HEK293 (cell line): Measurements from ENCODE around the gene BICRA.

ENCODE experiments used
- CTCF ChIA-PET: fragments of 350-600 bp; formaldehyde crosslinking; extraction: SDS; loops from one replicate; lab custom pipeline; 2021; ENCODE audit warnings: antibody characterized with exemption; lab: Yijun Ruan, JAX
- POLR2A ChIA-PET: fragments of 300-600 bp; formaldehyde crosslinking; extraction: SDS; loops from one replicate; lab custom pipeline; 2020; ENCODE audit warnings: antibody characterized with exemption, inconsistent platforms; lab: Yijun Ruan, JAX
- H3K27ac ChIP-seq: fragments of 200-500 bp; sonication (Bioruptor generic); 2 replicates; pipeline ENCODE4 v1.5.1; 2014; ENCODE audit warnings: low read depth, low read length, control low read depth, inconsistent platforms; ENCODE audit errors: extremely low read depth
- H3K36me3 ChIP-seq, 2 experiments: fragments of 200-500 bp in 1 of 2; sonication (Bioruptor generic) in 1 of 2; 1 replicate in 1 of 2; 2 replicates in 1 of 2; pipeline ENCODE4 v1.5.1; 2014 to 2017; ENCODE audit warnings: inconsistent platforms in 2 of 2, low read length in 2 of 2; ENCODE audit not compliant: control insufficient read depth in 2 of 2, insufficient read depth in 1 of 2
- H3K4me1 ChIP-seq: fragments of 200-500 bp; sonication (Bioruptor generic); 2 replicates; pipeline ENCODE4 v1.5.1; 2014; ENCODE audit warnings: mild to moderate bottlenecking, low read length, inconsistent platforms; ENCODE audit not compliant: control insufficient read depth, insufficient read depth
- H3K4me3 ChIP-seq: 2 replicates; pipeline ENCODE4 v1.5.1; 2011; ENCODE audit warnings: low read depth, mild to moderate bottlenecking, control low read depth, low read length, moderate library complexity
- H3K9me3 ChIP-seq: fragments of 200-500 bp; sonication (Bioruptor generic); 2 replicates; pipeline ENCODE4 v1.5.1; 2014; ENCODE audit warnings: low read depth, low read length, inconsistent platforms; ENCODE audit not compliant: control insufficient read depth, insufficient read depth
- GLIS1 ChIP-seq: fragments of 450-650 bp; formaldehyde crosslinking; IDR thresholded peaks from 2 replicates; pipeline ENCODE4 v1.5.1; 2016; ENCODE audit warnings: missing biosample characterization, missing genetic modification characterization
- HOXA7 ChIP-seq: sonication (generic); formaldehyde crosslinking; IDR thresholded peaks from 2 replicates; pipeline ENCODE4 v1.8.1; 2022; ENCODE audit warnings: missing genetic modification reagents, borderline replicate concordance
- PRDM1 ChIP-seq: fragments of 450-650 bp; formaldehyde crosslinking; IDR thresholded peaks from 2 replicates; pipeline ENCODE4; 2016; ENCODE audit warnings: missing biosample characterization, missing genetic modification characterization
- RBAK ChIP-seq: fragments of 450-650 bp; formaldehyde crosslinking; IDR thresholded peaks from 2 replicates; pipeline ENCODE4 v1.5.1; 2016; ENCODE audit warnings: missing biosample characterization, missing genetic modification characterization
- TCF7L2 ChIP-seq: IDR thresholded peaks from 2 replicates; pipeline ENCODE4 v1.6.1; 2011; ENCODE audit warnings: low read depth, mild to moderate bottlenecking, inconsistent platforms, low read length, moderate library complexity, borderline replicate concordance
- TRIM28 ChIP-seq: IDR thresholded peaks from 2 replicates; pipeline ENCODE4 v1.6.1; 2011; ENCODE audit warnings: low read length, control low read depth, borderline replicate concordance
- ZFP3 ChIP-seq: fragments of 450-650 bp; formaldehyde crosslinking; IDR thresholded peaks from 2 replicates; pipeline ENCODE4 v1.5.1; 2016; ENCODE audit warnings: low read depth, missing biosample characterization, missing genetic modification characterization
- ZNF146 ChIP-seq: fragments of 450-650 bp; formaldehyde crosslinking; IDR thresholded peaks from 2 replicates; pipeline ENCODE4 v1.5.1; 2016; ENCODE audit warnings: missing biosample characterization, missing genetic modification characterization
- ZNF391 ChIP-seq: fragments of 450-650 bp; formaldehyde crosslinking; IDR thresholded peaks from 2 replicates; pipeline ENCODE4 v1.5.1; 2016; ENCODE audit warnings: low read depth, missing biosample characterization, missing genetic modification characterization, borderline replicate concordance
- ZNF624 ChIP-seq: fragments of 450-650 bp; formaldehyde crosslinking; IDR thresholded peaks from 2 replicates; pipeline ENCODE4 v1.5.1; 2017; ENCODE audit warnings: missing biosample characterization, missing genetic modification characterization
- ZNF677 ChIP-seq: fragments of 450-650 bp; IDR thresholded peaks from 2 replicates; pipeline ENCODE4 v1.5.0; 2018; ENCODE audit warnings: missing biosample characterization, mild to moderate bottlenecking, missing genetic modification characterization, moderate library complexity
- ZNF768 ChIP-seq: fragments of 450-650 bp; formaldehyde crosslinking; IDR thresholded peaks from 2 replicates; pipeline ENCODE4 v1.5.1; 2018; ENCODE audit warnings: missing biosample characterization, mild to moderate bottlenecking, missing genetic modification characterization
- ZNF830 ChIP-seq: fragments of 450-650 bp; IDR thresholded peaks from 2 replicates; pipeline ENCODE4 v1.5.0; 2018; ENCODE audit warnings: missing biosample characterization, missing genetic modification characterization, low read depth, mild to moderate bottlenecking, moderate library complexity
- ZSCAN30 ChIP-seq: fragments of 450-650 bp; IDR thresholded peaks from 2 replicates; pipeline ENCODE4 v1.5.1; 2018; ENCODE audit warnings: missing biosample characterization, mild to moderate bottlenecking, missing genetic modification characterization, moderate library complexity
- TF ChIP-seq, protein P1 (sequence below): fragments of 450-650 bp; formaldehyde crosslinking; IDR thresholded peaks from 2 replicates; pipeline ENCODE4 v1.5.1; 2016; ENCODE audit warnings: missing biosample characterization, missing genetic modification characterization
- TF ChIP-seq, protein P2 (sequence below): fragments of 450-650 bp; formaldehyde crosslinking; IDR thresholded peaks from 2 replicates; pipeline ENCODE4 v1.5.1; 2016; ENCODE audit warnings: missing biosample characterization, missing genetic modification characterization
- TF ChIP-seq, protein P3 (sequence below): fragments of 450-650 bp; formaldehyde crosslinking; IDR thresholded peaks from 2 replicates; pipeline ENCODE4 v1.5.1; 2016; ENCODE audit warnings: missing biosample characterization, missing genetic modification characterization
- TF ChIP-seq, protein P4 (sequence below): fragments of 450-650 bp; formaldehyde crosslinking; IDR thresholded peaks from 2 replicates; pipeline ENCODE4 v1.5.1; 2016; ENCODE audit warnings: missing biosample characterization, missing genetic modification characterization

The BICRA gene

DNA sequence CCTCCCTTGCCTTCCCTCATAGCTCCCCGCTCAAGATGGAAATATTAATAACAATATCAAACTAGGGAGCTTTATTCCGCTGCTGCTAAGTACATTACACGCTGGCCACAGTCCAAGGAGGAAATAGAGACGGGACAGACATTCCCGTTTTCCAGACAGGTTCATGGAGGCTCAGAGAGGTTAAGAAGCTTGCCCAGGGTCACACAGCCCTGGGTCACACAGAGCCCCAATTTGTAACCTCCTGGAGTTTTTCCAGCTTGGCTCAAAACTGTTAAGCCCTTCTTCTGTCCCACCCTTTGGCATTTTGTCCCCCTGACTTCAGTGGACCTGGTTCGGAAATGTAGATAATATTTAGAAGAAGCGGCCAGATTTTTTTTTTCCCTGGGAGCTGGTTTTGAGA, 2.0 kb downstream of the BICRA start:
- POLR2A ChIA-PET: interaction anchor here (0.5 to 2.8 kb wide), 9 partner anchors 9 to 127 kb away, joined by 3 to 27 read pairs (median 3); partner anchors contain the start of genes KPTN and NAPA
- CTCF ChIA-PET: interaction anchor here (0.6 to 2.1 kb wide), 8 partner anchors 10 to 183 kb away, joined by 3 to 9 read pairs (median 4); partner anchors contain the start of gene NAPA

DNA sequence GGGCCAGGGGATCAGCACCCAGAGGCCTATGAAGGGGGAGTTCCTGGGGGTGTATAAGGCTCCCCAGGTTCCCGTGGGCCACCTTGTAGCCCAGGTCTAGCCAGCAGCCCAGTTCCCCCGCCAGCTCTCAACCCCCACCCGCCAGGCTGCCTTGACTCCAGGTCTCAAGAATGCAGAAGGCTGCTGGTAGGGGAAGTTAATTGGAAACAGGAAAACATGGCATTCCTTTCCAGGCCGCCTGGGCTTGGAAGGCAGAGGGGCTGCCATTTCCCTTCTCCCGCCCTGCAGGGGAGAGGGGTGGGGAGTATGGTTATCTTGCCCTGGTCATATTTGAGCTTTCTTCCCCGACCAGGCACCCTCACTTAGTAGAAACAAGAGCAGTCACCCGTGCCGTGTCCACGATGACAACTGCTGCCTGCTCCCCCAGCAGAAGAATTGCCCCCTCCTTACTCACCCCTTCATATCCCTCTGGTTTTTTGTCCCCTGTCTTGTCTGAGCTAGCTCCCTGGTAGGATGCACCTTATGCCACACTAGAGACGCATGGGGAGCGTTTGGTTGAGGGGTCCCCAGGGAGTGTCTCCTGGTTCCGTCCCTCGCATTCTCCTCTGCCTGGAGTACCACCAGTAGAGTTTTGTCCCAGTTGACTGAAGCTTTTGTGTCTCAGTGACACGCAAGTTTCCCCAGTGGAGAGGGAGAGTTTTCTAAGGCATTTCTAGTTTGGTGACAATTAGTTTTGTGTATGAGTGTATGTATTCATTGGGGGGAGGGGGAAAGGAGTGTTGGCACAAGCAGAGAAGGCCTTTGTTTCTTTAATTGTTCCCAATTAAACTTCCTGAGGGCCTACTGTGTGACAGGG, 4.5 kb downstream of the BICRA start:
- CTCF ChIA-PET: interaction anchor here (0.6 to 1.0 kb wide), 3 partner anchors 86 to 129 kb away, joined by 3 to 4 read pairs (median 3); partner anchors contain the start of gene NAPA
- peaks cover 10 to 17% of the 10 kb centered on the region in 2 experiments; a peak in 2 of 3 replicates for H3K36me3 ChIP-seq
- H3K27ac ChIP-seq: peak overlapping the region; percentile 47
- peak; percentile 29; the same call in 1 of the 2 replicates for TF ChIP-seq PRDM1
- no peak for TF ChIP-seq TCF7L2
- TF ChIP-seq GLIS1: 0 out of 2 replicates have a peak, but pooled peaks have one; percentile 11
- no peak for TF ChIP-seq ZNF624
- no peak for TF ChIP-seq HOXA7 (CRISPR knock-in tag)
- TF ChIP-seq, protein P1, sequence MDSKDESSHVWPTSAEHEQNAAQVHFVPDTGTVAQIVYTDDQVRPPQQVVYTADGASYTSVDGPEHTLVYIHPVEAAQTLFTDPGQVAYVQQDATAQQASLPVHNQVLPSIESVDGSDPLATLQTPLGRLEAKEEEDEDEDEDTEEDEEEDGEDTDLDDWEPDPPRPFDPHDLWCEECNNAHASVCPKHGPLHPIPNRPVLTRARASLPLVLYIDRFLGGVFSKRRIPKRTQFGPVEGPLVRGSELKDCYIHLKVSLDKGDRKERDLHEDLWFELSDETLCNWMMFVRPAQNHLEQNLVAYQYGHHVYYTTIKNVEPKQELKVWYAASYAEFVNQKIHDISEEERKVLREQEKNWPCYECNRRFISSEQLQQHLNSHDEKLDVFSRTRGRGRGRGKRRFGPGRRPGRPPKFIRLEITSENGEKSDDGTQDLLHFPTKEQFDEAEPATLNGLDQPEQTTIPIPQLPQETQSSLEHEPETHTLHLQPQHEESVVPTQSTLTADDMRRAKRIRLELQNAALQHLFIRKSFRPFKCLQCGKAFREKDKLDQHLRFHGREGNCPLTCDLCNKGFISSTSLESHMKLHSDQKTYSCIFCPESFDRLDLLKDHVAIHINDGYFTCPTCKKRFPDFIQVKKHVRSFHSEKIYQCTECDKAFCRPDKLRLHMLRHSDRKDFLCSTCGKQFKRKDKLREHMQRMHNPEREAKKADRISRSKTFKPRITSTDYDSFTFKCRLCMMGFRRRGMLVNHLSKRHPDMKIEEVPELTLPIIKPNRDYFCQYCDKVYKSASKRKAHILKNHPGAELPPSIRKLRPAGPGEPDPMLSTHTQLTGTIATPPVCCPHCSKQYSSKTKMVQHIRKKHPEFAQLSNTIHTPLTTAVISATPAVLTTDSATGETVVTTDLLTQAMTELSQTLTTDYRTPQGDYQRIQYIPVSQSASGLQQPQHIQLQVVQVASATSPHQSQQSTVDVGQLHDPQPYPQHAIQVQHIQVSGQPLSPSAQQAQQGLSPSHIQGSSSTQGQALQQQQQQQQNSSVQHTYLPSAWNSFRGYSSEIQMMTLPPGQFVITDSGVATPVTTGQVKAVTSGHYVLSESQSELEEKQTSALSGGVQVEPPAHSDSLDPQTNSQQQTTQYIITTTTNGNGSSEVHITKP (tag by site-specific recombination): peak; percentile 43; the same call in 1 of the 2 replicates
- TF ChIP-seq ZSCAN30: 0 out of 2 replicates have a peak, but pooled peaks have one; percentile 30
- TF ChIP-seq, all 188 proteins: peak for 4
- peaks cover 10% of the 10 kb centered on the region for H3K4me1 ChIP-seq
- no peak overlapping the region for H3K4me3 ChIP-seq
- no peaks in the 10 kb centered on the region for H3K9me3 ChIP-seq
- POLR2A ChIA-PET: interaction anchor here (0.5 to 1.2 kb wide), 3 partner anchors 11 to 35 kb away, joined by 3 to 4 read pairs (median 3); no protein-coding TSS in a partner anchor

More for the DNA sequence above, 2.0 kb downstream of the BICRA start:
- H3K9me3 ChIP-seq: no peaks in the 10 kb centered on the region
- peaks cover 13 to 14% of the 10 kb centered on the region in 2 experiments; a peak in 2 of 3 replicates for H3K36me3 ChIP-seq
- peaks cover 10% of the 10 kb centered on the region for H3K4me1 ChIP-seq
- H3K4me3 ChIP-seq: no peak overlapping the region
- TF ChIP-seq TRIM28: no peak
- TF ChIP-seq GLIS1: no peak
- TF ChIP-seq RBAK (tag by site-specific recombination): no peak
- TF ChIP-seq ZNF768: peak; percentile 68; the same call in 1 of the 2 replicates
- H3K27ac ChIP-seq: no peak overlapping the region

DNA sequence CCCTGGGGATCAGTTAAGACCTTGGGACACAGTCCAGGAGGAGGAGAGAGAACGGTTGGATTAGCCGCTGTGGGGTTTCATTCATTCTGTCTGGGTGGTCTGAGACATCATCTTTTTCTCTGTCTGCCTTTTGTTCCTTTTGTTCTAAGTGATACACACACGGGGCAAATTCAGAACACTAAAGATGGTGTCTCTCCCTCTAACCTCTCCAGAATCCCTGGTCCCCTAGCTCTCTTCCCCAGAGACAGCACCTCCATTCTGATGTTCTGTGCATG, 5.0 kb downstream of the BICRA start:
- peak overlapping the region; percentile 45; the same call in 1 of the 2 replicates for H3K27ac ChIP-seq
- POLR2A ChIA-PET: interaction anchor here (0.5 to 1.2 kb wide), 2 partner anchors 10 to 12 kb away, joined by 3 to 4 read pairs; no protein-coding TSS in a partner anchor
- peaks cover 10 to 17% of the 10 kb centered on the region in 2 experiments; a peak in 2 of 3 replicates for H3K36me3 ChIP-seq
- CTCF ChIA-PET: interaction anchor here (0.7 kb wide), 1 partner anchor 129 kb away, joined by 4 read pairs; no protein-coding TSS in a partner anchor
- no peaks in the 10 kb centered on the region for H3K9me3 ChIP-seq
- H3K4me1 ChIP-seq: peaks cover 10% of the 10 kb centered on the region
- H3K4me3 ChIP-seq: no peak overlapping the region
- TF ChIP-seq ZNF391 (no peak), ZNF677 (tag by site-specific recombination) (no peak), ZNF830 (tag by site-specific recombination) (no peak), ZFP3 (tag by site-specific recombination) (no peak), ZNF146 (tag by site-specific recombination) (no peak)
- TF ChIP-seq, protein P2, sequence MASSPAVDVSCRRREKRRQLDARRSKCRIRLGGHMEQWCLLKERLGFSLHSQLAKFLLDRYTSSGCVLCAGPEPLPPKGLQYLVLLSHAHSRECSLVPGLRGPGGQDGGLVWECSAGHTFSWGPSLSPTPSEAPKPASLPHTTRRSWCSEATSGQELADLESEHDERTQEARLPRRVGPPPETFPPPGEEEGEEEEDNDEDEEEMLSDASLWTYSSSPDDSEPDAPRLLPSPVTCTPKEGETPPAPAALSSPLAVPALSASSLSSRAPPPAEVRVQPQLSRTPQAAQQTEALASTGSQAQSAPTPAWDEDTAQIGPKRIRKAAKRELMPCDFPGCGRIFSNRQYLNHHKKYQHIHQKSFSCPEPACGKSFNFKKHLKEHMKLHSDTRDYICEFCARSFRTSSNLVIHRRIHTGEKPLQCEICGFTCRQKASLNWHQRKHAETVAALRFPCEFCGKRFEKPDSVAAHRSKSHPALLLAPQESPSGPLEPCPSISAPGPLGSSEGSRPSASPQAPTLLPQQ: no peak
- TF ChIP-seq, protein P3, sequence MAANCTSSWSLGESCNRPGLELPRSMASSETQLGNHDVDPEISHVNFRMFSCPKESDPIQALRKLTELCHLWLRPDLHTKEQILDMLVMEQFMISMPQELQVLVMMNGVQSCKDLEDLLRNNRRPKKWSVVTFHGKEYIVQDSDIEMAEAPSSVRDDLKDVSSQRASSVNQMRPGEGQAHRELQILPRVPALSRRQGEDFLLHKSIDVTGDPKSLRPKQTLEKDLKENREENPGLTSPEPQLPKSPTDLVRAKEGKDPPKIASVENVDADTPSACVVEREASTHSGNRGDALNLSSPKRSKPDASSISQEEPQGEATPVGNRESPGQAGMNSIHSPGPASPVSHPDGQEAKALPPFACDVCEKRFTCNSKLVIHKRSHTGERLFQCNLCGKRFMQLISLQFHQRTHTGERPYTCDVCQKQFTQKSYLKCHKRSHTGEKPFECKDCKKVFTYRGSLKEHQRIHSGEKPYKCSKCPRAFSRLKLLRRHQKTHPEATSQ (tag by site-specific recombination): no peak
- TF ChIP-seq, protein P4, sequence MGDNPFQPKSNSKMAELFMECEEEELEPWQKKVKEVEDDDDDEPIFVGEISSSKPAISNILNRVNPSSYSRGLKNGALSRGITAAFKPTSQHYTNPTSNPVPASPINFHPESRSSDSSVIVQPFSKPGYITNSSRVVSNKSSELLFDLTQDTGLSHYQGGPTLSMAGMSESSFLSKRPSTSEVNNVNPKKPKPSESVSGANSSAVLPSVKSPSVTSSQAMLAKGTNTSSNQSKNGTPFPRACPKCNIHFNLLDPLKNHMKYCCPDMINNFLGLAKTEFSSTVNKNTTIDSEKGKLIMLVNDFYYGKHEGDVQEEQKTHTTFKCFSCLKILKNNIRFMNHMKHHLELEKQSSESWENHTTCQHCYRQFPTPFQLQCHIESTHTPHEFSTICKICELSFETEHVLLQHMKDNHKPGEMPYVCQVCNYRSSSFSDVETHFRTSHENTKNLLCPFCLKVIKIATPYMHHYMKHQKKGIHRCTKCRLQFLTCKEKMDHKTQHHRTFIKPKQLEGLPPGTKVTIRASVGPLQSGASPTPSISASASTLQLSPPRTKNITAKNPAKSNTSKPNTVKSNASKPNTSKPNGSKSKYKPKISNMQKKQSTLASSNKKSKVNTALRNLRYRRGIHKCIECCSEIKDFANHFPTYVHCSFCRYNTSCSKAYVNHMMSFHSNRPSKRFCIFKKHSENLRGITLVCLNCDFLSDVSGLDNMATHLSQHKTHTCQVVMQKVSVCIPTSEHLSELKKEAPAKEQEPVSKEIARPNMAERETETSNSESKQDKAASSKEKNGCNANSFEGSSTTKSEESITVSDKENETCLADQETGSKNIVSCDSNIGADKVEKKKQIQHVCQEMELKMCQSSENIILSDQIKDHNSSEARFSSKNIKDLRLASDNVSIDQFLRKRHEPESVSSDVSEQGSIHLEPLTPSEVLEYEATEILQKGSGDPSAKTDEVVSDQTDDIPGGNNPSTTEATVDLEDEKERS (tag by site-specific recombination): no peak
